HG03354 (cell line): Measurements from ENCODE around the gene ARMH4.

Experiments used
- ATAC-seq: cut with Tn5 transposase; IDR thresholded peaks from one replicate; pipeline ENCODE4 v1.9.1; 2021; ENCODE audit warnings: mild to moderate bottlenecking; ENCODE audit not compliant: unreplicated experiment, poor library complexity, severe bottlenecking

Gene ARMH4

GRCh38 chr14:58106446-58106845 is 45.6 kb downstream of the ARMH4 start:
- no peak for ATAC-seq

DNA sequence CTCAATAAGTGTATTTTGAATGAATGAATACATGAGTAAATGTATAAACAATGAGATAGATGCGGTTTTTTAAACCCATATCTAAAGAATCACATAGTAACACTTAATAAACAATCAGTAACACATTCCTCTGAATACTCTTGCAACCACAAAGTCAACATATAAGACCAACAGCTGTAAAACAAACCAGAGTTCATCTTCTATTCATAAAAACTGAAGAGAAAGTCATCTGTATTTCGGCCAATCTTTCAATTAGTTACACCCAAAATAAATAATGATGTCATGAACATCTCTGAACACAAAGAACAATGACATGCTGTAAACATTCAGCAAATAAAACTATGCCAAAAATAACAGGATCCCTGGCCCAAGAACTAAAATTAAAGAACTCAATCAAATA is 47.2 kb downstream of the ARMH4 start:
- ATAC-seq: no peak

DNA sequence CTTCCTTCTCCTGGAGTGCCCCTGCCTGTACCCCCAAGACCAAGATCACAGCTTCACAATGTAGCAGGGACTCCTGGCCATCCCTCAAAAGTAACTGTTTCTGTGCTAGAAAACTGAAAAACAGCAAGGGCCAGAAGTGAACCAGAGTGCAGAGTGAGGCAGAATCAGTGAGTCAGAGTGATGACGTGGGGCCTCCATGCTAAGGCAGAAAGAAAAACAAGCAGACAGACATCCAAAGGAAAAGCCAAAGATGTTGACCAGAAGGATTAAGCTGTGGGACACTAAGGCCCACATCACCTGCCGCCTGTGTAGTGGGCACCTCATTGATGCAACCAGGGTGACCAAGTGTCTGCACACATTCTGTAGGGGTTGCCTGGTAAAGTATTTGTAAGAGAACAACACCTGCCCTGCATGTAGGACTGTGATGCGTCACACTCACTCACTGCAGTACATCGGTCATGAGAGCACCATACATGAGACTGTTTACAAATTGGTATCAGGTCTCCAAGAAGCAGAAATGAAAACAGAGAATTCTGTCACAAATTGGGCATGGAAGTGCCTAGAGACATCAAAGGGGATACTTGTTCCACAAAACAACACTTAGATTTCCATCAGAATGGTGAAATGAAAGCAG is 51.2 kb downstream of the ARMH4 start:
- ATAC-seq: no peak

GRCh38 chr14:58099682-58100081 is 52.3 kb downstream of the ARMH4 start:
- ATAC-seq: no peak

GRCh38 chr14:58098507-58098906 is 53.5 kb downstream of the ARMH4 start:
- no peak for ATAC-seq

- no peak for ATAC-seq
Observed at GRCh38 chr14:58096731-58097130, 55.3 kb downstream of the ARMH4 start.

DNA sequence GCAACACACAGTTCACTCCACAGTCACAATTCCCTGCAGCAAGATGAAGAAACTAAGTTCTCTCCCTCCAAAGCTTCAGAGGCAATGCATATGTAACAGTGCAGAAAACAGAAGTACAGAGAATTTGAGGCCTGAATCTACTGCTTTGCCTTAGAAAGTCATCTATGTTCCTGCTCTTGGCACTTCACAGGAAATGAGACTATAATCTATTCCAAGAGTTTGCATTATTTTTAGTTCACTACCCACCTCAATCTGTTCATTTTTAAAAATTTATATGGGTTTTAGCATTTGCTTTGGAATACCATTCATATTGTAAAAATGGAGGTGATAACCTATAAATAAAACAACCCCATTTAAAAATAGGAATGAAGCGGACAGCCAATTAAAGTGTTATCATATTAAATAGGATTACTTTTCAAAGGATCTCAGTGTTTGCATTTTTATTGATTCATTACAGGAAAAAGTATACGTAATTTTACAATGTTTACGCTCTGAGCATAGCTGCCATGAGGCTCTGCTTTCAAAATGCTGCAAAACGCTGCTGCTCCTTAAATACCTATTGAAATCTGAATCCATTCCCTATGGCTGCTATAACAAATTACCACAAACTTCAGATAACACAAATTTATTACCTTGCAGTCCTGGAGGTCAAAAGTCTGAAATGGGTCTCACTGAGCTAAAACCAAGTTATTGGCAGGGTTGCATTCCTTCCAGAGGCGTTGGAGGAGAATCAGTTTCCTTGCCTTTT is 60.0 kb downstream of the ARMH4 start:
- ATAC-seq: no peak

DNA sequence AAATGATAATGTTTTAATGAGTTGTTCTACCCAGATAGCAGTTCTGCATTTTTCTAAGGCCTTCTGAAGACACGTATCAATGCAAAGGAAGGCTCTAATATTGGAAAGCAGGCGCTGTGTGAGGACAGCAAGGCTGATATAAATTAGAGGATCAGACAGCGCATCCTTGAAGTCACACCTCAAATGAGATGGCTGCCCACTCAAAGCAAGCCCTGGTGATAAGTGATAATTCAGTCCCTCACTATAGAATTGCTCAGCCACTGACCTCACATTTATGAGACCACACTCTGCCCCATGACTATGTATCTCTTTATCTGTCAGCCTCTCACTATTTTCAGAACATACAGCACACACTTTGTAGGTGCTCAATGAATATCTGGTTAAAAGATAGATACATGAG is 62.4 kb downstream of the ARMH4 start:
- no peak for ATAC-seq

DNA sequence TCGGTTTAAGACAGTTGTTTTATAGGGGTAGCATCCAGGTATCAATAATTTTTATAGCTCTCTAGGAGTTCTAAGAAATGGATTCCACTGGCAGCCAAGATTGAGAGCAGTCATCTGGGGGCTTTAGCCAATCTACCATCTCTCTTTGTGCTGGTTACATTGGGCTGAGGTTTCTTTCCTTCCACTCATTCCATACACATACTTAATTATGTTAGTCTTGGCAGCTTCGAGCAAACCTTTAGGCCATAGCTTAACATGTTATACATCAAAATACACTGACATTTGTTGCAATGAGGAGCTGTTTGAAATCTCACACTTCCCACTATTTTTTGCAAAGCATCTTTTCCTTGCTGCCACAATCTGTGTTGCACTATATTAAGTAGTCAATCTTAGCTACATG is 63.1 kb downstream of the ARMH4 start:
- no peak for ATAC-seq

DNA sequence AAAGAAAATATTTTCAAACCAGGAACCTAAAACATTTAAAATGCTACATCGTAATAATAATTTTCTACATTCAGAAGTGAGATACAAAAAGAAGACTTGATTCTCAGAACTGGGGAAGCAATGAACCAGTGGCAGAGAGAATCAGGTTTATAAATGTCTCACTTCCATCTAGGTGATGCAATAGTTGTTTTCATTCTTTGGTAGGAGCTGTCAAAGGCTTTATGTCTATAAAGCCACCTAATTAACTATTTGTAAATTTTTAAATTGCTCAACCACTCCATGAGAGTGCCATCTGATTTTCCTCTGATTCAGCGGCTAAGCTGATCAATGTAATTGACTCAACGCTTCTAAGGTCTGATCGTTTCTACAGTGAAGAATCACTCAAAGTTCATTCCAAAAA is 66.1 kb downstream of the ARMH4 start:
- no peak for ATAC-seq

GRCh38 chr14:58082491-58083098 is 69.4 kb downstream of the ARMH4 start:
- ATAC-seq: no peak

DNA sequence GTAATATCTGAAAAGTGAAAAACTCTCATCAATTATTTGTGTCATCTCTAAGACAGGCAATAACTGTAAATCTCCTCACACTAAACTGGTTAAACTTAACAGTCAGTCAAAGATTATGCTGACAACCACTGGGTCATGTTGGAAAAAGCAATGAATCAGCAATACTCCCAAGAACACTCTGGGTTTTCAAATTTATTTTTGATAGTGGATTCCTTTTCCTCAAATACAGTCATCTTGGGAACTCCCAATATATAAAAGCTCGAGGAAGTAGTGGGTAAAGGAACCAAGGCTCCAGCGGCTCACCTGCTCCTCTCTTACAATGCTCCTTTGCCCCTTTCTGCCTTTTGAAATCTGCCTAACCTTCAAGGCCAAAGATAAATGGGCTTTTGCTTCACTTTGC is 70.0 kb downstream of the ARMH4 start:
- ATAC-seq: no peak

DNA sequence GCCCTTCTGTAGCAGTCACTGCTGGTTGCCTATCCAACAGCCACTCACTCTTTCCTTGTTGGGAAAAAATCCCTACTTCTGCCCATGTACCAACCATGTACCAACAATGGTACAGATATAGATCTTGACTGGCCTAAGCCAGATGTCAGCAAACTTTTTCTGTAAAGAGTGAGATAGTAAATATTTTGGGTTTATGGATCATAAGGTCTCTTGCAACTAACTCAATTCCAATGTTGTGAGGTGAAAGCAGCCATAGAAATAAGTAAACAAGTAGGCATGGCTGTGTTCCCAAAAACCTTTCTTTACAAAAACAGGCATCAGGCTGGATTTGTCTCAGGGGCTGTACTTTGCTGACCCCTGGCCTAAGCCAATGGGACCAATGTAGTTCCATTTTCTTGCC is 73.5 kb downstream of the ARMH4 start:
- no peak for ATAC-seq

DNA sequence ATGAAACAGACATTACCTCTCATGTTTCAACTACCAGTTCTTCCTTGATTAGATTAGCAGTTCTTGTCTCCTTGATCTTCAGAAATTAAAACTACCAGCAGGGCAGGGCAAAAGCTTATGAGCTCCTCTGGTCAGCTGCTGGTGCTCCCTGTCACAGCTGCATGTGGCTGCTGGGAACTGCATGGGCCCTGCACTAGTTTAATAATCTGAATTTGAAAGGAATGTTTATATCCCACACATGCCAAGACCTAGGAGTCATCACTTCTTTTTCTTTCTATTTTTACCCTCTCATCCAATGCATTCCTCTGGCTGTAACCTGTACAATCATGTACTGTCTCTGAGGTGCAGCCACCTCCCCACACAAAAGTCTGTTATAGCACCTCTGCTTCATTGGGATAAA is 73.9 kb downstream of the ARMH4 start:
- ATAC-seq: no peak

DNA sequence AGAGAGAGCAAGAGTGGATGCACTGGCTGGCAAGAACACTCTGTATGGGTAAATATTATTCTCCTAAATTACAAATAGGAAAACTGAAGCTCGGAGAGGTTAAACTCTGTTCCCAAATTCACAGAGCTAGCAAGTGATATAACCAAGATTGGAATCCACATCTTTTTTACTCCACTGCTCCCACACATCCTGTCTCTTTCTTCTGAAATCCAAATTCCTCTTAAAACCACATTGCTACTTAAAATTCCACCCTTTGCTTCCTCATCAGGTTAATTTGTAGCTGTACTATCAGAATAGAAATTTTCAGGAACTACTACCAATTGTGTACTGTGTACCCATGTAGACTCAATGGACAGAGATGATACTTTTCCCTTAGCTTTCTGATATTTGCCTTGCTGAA is 74.4 kb downstream of the ARMH4 start:
- no peak for ATAC-seq

- ATAC-seq: no peak
Observed at GRCh38 chr14:58073516-58073915, 78.5 kb downstream of the ARMH4 start.

- ATAC-seq: peak; percentile 90
Observed at GRCh38 chr14:58072288-58073071, 79.5 kb downstream of the ARMH4 start.

DNA sequence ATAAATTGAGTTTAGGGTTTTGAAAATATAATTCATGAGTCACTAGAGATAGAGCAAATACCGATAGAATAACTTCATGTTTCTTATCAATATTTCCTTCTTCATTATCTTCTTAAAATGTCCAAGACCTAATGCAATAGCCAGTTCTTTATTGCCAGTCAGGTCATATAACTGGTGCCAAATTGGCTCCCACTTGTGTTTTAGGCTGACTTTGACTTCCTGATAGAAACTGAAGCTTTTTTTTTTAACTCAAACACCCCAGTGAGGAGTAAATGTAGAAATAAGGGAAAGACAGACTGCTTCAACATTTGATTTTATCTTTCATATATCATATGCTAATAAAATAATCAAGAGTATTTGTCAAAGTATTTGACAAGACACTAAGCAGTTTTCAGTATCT is 80.7 kb downstream of the ARMH4 start:
- no peak for ATAC-seq

- no peak for ATAC-seq
Observed at GRCh38 chr14:58068306-58068705, 83.7 kb downstream of the ARMH4 start.

DNA sequence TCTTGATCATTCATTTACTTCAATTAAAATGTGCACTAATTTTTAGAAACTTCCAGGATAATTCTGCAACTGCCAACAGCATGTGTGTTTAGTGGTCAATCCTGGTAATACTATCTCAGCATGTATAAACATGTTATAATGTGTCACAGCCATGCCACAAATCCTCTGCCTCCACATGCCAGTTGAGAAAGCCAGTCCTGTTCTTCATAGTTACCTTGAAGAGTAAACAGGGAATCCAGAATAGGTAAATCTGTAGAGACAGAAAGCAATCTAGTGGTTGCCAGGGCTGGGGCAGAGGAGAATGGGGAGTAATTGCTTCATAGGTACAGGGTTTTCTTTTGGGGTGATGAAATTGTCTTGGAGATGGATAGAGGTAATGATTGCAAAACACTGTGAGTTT is 85.9 kb downstream of the ARMH4 start:
- no peak for ATAC-seq

DNA sequence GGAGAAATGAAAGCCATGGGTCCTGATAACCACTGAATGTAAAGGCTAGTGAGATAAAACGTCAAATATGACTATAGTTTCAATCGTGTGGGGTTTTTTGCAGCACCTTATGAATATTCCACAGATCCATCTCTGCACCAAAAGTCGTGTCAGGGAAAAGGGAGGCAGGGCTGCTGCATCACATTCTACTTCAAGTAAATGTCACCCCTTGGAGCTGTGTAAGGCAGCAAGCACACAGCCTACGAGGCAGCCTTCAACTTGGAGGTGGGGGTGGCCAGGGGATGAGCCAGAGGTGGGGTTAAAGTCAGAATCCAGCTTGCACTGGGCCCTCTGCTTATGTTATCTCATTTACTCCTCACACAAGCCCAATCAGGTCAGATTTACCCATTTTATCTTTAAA is 90.4 kb downstream of the ARMH4 start:
- ATAC-seq: no peak
